Measurements from ENCODE around the gene TOP1. TPM values are rescaled to one million over a fixed set of nuclear protein-coding genes. Genes with fewer than 3 reads are reported as not detected.

Gene TOP1
- total RNA-seq, 1 donor, result 12.0 TPM

GRCh38 chr20:41133709-41134361 lies 105.2 kb downstream of the TOP1 start:
- H3K4me3 ChIP-seq (ENCODE audit: low read depth, low read length), result no peak overlapping the region
- TF ChIP-seq, protein P1, sequence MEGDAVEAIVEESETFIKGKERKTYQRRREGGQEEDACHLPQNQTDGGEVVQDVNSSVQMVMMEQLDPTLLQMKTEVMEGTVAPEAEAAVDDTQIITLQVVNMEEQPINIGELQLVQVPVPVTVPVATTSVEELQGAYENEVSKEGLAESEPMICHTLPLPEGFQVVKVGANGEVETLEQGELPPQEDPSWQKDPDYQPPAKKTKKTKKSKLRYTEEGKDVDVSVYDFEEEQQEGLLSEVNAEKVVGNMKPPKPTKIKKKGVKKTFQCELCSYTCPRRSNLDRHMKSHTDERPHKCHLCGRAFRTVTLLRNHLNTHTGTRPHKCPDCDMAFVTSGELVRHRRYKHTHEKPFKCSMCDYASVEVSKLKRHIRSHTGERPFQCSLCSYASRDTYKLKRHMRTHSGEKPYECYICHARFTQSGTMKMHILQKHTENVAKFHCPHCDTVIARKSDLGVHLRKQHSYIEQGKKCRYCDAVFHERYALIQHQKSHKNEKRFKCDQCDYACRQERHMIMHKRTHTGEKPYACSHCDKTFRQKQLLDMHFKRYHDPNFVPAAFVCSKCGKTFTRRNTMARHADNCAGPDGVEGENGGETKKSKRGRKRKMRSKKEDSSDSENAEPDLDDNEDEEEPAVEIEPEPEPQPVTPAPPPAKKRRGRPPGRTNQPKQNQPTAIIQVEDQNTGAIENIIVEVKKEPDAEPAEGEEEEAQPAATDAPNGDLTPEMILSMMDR (IDR thresholded peaks at IDR 0.05; ENCODE audit: insufficient read depth, low read length), result no peak
- DNase-seq (ENCODE audit: low read depth), result no peak

DNA sequence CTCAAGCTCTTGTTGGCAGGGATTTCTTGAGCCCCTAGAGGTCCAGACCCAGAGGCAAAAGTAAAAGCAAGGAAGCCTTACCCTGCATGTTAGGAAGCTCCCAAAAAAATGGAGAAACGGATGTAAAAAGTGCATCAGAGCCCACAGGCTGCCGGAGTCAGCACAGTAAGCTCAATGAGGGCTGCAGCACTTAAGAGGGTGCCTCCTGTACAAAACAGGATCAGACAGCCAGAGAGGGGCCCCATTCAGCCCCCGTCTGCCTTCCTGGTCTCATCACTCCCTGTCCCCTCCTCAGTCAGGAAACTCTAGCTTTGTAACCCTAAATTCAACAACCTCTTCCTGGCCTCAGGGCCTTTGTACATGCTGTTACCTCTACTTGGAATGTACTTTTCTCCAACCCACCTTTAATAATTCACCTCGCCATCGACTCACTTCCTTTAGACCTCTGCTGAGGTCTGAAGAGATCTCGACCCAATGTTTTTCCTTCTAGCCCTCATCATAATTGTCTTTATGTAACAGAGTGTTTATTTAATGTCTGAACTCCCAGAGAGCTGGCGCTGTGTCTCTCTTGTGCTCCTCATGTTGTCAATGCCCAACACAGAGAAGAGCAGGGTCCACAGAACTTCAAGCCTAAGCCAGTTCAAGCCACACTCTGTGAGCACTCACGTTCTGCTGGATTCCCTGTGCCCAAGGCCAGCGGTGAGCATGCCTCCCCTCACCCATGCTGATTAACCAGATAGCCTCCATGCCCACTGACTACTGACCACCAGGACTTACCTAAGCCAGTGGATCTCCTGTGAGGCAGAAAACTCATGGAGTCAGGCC lies 106.0 kb downstream of the TOP1 start:
- no peak for DNase-seq (ENCODE audit: low read depth)
- TF ChIP-seq, protein P1 (IDR thresholded peaks at IDR 0.05; ENCODE audit: insufficient read depth, low read length), result no peak
- H3K4me3 ChIP-seq (ENCODE audit: low read depth, low read length), result no peak overlapping the region

- no peak overlapping the region for H3K4me3 ChIP-seq (ENCODE audit: low read depth, low read length)
- no peak for DNase-seq (ENCODE audit: low read depth)
- TF ChIP-seq, protein P1 (IDR thresholded peaks at IDR 0.05; ENCODE audit: insufficient read depth, low read length), result peak; percentile 63
Observed at GRCh38 chr20:41135187-41135887, 106.7 kb downstream of the TOP1 start.

- TF ChIP-seq, protein P1 (IDR thresholded peaks at IDR 0.05; ENCODE audit: insufficient read depth, low read length), result no peak
- no peak for DNase-seq (ENCODE audit: low read depth)
- H3K4me3 ChIP-seq (ENCODE audit: low read depth, low read length), result peak overlapping the region; percentile 81
Observed at GRCh38 chr20:41135888-41136679, 107.5 kb downstream of the TOP1 start.

GRCh38 chr20:41136680-41137613 lies 108.3 kb downstream of the TOP1 start, which contains the start of gene PLCG1:
Gene PLCG1, plus strand, starts transcription at chr20:41137543. Its CDS starts 99 bp downstream, at chr20:41137642.
- peak within 1 kb of the TSS; percentile 81 for H3K4me3 ChIP-seq (ENCODE audit: low read depth, low read length)
- peak; percentile 68 for DNase-seq (ENCODE audit: low read depth)
- TF ChIP-seq, protein P1 (IDR thresholded peaks at IDR 0.05; ENCODE audit: insufficient read depth, low read length), result no peak

Measured in fibroblast of the aortic adventitia (primary cell).